ENCODE data around the gene LHX2.
"Not testable (repeated sequence)": the region's sequence is repeated elsewhere in the genome, so short reads cannot be mapped to it uniquely, and the experiment has no call there.

LHX2 gene

DNA sequence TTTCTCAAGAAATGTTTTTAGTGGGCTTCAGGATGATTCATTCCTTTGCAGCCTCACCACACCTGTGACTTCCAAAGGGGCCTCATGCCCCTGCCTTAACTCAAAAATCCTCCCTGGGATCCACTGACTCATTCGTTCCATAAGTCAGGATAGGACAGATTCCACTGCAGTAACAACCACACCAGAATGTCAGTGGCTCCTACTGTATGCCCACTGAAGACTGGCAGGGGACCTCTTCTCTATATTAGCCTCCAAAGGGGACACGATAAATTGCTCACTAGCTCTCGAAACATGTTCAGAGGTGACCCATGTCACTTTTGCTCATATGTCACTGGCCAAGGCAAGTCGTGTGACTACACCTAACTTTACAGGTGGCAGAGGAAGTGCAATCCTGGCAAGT is 25.7 kb upstream of the LHX2 start:
- TF ChIP-seq, protein P1, sequence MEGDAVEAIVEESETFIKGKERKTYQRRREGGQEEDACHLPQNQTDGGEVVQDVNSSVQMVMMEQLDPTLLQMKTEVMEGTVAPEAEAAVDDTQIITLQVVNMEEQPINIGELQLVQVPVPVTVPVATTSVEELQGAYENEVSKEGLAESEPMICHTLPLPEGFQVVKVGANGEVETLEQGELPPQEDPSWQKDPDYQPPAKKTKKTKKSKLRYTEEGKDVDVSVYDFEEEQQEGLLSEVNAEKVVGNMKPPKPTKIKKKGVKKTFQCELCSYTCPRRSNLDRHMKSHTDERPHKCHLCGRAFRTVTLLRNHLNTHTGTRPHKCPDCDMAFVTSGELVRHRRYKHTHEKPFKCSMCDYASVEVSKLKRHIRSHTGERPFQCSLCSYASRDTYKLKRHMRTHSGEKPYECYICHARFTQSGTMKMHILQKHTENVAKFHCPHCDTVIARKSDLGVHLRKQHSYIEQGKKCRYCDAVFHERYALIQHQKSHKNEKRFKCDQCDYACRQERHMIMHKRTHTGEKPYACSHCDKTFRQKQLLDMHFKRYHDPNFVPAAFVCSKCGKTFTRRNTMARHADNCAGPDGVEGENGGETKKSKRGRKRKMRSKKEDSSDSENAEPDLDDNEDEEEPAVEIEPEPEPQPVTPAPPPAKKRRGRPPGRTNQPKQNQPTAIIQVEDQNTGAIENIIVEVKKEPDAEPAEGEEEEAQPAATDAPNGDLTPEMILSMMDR (IDR thresholded peaks at IDR 0.05; ENCODE audit: borderline replicate concordance, control extremely low read depth, extremely low read depth, insufficient read depth, missing control alignments) = no peak
- in situ Hi-C loops (cut with MboI; ENCODE audit: low sequenced_read_pairs, unreplicated experiment) = no loop called here

DNA sequence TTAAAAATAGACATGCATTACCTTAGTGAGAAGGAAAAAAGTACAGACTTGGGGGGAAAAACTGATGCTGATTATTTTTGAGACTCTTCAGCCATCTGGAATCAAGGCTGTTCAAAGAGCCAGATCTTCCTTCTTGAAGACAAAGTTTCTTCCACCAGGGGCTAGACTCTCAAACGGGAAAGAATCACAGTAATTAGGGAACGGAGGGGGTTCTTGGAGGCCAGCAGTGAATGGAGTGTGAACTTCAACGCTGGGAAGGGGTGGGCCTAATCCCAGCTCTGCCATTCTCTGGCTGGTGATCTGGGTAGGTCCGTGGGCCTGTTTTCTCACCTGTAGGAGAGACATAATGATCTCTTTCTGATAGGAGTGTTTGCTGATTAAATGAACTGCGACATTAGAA is 21.1 kb upstream of the LHX2 start:
- DNase-seq (ENCODE audit: low spot score) = no peak
- TF ChIP-seq, protein P1 (IDR thresholded peaks at IDR 0.05; ENCODE audit: borderline replicate concordance, control extremely low read depth, extremely low read depth, insufficient read depth, missing control alignments) = no peak
- in situ Hi-C loops (cut with MboI; ENCODE audit: low sequenced_read_pairs, unreplicated experiment) = no loop called here

More for the DNA sequence above, 25.7 kb upstream of the LHX2 start:
- DNase-seq (ENCODE audit: low spot score) = no peak

DNA sequence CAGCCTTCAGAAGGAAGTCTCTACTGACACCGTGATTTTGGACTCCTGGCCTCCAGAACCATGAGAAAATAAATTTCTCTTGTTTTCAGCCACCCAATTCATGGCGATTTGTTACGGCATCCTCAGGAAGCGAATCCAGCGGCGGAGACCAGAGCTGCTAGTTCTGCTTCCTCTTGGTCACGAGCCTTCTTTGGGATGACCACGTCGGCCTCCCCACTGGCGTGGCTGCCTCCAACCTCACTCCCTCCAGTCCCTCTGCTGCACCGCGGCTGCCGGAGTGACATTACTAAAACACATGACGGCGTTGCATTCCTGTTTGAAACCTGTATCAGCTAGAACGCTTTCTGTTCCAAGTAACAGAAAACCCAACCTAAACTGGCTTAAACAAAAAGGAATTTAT is 18.9 kb upstream of the LHX2 start:
- in situ Hi-C loops (cut with MboI; ENCODE audit: low sequenced_read_pairs, unreplicated experiment); DNase-seq (ENCODE audit: low spot score): not testable (repeated sequence)

DNA sequence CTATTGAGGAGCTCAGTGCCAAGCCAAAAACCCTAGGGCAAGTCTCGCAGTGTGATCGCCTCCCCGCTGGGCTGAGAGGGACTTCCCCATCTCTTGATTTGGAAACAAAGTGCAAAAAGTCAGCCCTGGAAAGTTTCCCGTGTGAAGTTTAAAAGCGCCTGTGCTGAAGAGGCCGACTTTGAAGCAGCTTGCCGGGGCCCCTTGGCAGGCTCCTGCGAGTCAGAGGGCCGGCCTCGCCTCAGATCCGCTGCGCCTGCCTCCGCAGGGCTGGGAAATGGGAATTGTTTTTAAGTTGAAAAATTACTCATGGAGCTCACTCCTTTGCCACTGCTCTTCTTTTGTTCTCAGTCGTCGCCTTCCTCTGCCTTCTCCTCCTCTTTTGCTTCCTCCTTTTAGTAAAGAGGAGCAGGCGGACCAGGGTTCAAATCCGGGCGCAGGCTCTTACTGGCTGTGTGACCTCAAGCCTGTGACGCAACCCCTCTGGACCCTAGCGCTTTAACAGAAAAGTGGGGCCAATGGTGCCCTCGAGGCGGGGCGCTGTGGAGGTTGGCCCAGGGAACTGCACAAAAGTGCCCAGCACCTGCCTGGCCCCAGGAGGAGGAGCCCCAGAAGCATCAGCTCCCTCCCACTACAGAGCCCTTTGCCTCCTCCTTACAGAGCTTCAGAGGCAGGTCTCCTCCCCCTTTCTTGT is 14.7 kb upstream of the LHX2 start:
- TF ChIP-seq, protein P1 (IDR thresholded peaks at IDR 0.05; ENCODE audit: borderline replicate concordance, control extremely low read depth, extremely low read depth, insufficient read depth, missing control alignments) = no peak
- peak; percentile 78 for DNase-seq (ENCODE audit: low spot score)
- in situ Hi-C loops (cut with MboI; ENCODE audit: low sequenced_read_pairs, unreplicated experiment) = no loop called here

DNA sequence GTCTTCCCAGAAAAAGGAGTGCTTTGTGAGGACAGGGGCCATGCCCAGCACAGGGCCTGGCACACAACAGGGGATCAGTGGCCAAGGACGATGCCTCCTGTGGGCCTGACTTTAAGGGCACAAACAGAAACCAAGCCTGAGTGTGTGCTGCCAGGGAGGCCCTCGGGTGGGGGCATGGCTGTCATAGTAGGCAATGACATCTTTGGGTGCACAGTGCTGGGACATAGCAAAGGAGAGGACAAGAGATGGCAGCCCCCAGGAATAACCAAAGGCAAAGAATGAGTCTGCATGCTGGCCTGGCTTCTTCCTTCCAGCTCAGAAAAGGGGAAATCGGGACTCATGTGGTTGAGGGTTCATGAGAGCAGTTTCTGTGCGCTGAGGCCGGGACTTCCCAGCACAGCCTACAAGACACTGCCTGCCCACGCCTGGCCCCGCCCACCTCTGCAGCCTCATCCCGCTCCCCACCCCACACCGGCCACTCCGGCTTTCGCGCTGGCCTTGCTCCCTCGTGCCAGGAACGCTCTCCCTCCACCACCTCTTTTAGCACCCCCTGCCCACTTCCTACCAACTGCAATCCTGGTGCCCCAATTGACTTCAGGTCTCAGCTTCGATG is 13.8 kb upstream of the LHX2 start:
- peak; percentile 77 for DNase-seq (ENCODE audit: low spot score)
- TF ChIP-seq, protein P1 (IDR thresholded peaks at IDR 0.05; ENCODE audit: borderline replicate concordance, control extremely low read depth, extremely low read depth, insufficient read depth, missing control alignments) = no peak
- in situ Hi-C loops (cut with MboI; ENCODE audit: low sequenced_read_pairs, unreplicated experiment) = no loop called here

DNA sequence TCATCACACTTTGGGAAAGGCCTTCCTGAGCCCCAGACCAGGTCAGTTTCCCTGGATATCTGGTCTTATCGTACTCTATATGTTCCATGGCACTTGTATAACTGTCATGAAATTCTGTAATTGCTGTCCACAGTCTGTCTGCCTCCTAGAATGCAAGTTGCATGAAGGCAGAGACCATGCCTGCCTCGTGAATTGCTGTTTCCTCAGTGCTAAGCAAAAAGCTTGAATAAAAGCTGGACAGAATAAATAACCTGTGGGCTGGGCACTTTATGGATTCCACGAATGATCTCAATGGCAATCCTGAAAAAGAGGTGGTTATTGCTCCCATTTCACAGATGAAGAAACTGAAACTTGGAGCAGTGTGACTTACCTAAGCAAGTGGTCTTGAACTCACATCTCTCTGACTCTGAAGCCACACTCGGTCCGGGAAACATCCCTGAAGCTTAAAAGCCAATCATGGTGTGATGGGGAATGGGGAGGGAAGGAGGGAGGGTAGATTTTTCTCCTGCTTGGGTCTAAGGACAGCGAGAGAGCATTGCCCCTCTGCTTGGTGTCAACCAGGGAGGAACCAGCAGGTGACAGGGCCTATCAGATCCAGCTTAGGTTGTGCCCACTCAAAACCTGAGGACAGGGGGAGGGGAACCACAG is 13.2 kb upstream of the LHX2 start:
- TF ChIP-seq, protein P1 (IDR thresholded peaks at IDR 0.05; ENCODE audit: borderline replicate concordance, control extremely low read depth, extremely low read depth, insufficient read depth, missing control alignments) = no peak
- in situ Hi-C loops (cut with MboI; ENCODE audit: low sequenced_read_pairs, unreplicated experiment) = no loop called here
- DNase-seq (ENCODE audit: low spot score) = no peak
